Stomach smooth muscle (tissue), 2 donors: ENCODE results near the gene BNIPL.
A peak's percentile ranks its signal among the peaks of the same experiment; 100 is the strongest.

Source experiments
- H3K27ac ChIP-seq: one replicate; pipeline ENCODE4 v1.7.0; 2013; ENCODE audit warnings: mild to moderate bottlenecking, low read length, inconsistent platforms
- H3K27me3 ChIP-seq, 2 donors: one replicate each; pipeline ENCODE4 v1.7.0; 2013; ENCODE audit warnings: low read length in 2 of 2; ENCODE audit not compliant: insufficient read depth in 2 of 2, control insufficient read depth in 1 of 2
- H3K36me3 ChIP-seq, 2 donors: one replicate each; pipeline ENCODE4 v1.7.0; 2013; ENCODE audit warnings: low read length in 2 of 2; ENCODE audit not compliant: control insufficient read depth in 2 of 2, insufficient read depth in 2 of 2
- H3K4me1 ChIP-seq: one replicate; pipeline ENCODE4 v1.7.0; 2013; ENCODE audit warnings: low read length; ENCODE audit not compliant: control insufficient read depth, insufficient read depth
- H3K4me3 ChIP-seq, 2 donors: one replicate each; pipeline ENCODE4 v1.7.0; 2013; ENCODE audit warnings: low read length in 2 of 2
- H3K9ac ChIP-seq, 2 donors: one replicate each; pipeline ENCODE4 v1.7.0; 2013; ENCODE audit warnings: low read length in 2 of 2, mild to moderate bottlenecking in 1 of 2
- H3K9me3 ChIP-seq, 2 donors: one replicate each; pipeline ENCODE4 v1.7.0; 2013; ENCODE audit warnings: low read length in 2 of 2; ENCODE audit not compliant: control insufficient read depth in 2 of 2
- donor health status: healthy.
- donor health status: Pancreatic carcinoma.

BNIPL gene

GRCh38 chr1:151058692-151059091, 22.3 kb downstream of the BNIPL start:
- Histone ChIP-seq H3K27ac (peak overlapping the region; percentile 91), H3K36me3 (peaks cover 23 to 27% of the 10 kb centered on the region in 2 donors), H3K27me3 (no peaks in the 10 kb centered on the region), H3K9me3 (no peaks in the 10 kb centered on the region), H3K4me1 (peaks cover 45% of the 10 kb centered on the region), H3K9ac (peak overlapping the region; percentile 94 to 98), H3K4me3 (peak overlapping the region; percentile 97 to 98)

DNA sequence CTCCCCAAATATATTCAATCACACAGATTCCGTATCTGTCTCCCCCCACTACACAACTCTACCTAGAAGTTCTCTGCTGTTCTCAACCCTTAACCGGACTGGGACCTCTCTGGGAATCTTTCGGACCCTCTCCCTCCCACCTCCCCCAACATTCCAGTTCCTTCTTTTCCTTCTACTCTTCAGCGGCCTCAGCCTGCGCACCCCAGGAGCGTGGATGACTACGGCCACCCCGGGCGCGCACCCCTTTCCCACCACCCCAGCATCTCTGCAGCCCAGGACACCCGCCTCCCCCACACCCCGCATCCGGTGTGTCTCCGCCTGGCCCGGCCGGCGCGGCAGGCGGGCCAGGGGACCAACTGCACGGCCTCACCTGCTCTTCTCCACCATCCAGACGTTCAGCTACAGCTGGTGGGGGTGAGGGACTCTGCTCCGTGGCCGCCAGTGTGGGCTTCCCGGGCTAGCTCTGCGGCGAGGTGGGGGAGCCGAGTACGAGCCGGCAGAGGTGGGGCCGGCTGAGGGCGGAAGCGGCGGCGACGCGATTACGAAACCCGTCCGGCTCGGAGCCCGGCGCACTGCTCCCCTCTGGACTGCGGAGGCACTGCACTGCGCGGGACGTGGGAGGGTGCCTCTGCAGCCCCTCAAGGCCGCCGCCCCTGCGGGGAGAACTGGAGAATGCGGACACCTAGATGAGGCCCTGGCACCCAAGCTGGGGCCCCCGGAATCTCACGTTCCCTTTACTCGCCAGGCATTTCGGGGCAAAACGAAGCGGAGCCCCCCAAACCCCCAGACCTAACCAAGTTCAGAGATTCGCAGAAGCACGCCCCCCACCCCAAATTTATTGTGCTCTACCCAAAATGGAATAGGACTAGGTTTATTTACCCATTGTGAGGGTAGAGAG, 23.0 kb downstream of the BNIPL start, which contains the start of gene CDC42SE1:
CDC42SE1 (minus strand) TSS at position 514 of the 898 bp plus-strand sequence. CDS start 3,892 bp downstream, outside the sequence.
- H3K36me3 ChIP-seq, result peaks cover 19 to 22% of the 10 kb centered on the region in 2 donors
- peak within 1 kb of the TSS; percentile 97 to 98 for H3K4me3 ChIP-seq
- H3K4me1 ChIP-seq, result peaks cover 45% of the 10 kb centered on the region
- H3K27me3 ChIP-seq, result no peaks in the 10 kb centered on the region
- peak within 1 kb of the TSS; percentile 94 to 98 for H3K9ac ChIP-seq
- H3K27ac ChIP-seq, result peak within 1 kb of the TSS; percentile 91
- H3K9me3 ChIP-seq, result no peaks in the 10 kb centered on the region

- peaks cover 45% of the 10 kb centered on the region for H3K4me1 ChIP-seq
- peak within 1 kb of the TSS; percentile 94 to 98 for H3K9ac ChIP-seq
These were observed 23.7 kb downstream of the BNIPL start, which contains the start of gene MLLT11 for GRCh38 chr1:151060007-151060656. MLLT11 (plus strand) TSS chr1:151060397; CDS start chr1:151067225, 6,828 bp downstream.

GRCh38 chr1:151060657-151061421, 24.5 kb downstream of the BNIPL start:
- H3K9ac ChIP-seq, result peak overlapping the region; percentile 94 to 98
- peaks cover 39% of the 10 kb centered on the region for H3K4me1 ChIP-seq
- peak overlapping the region; percentile 91 for H3K27ac ChIP-seq
- no peaks in the 10 kb centered on the region for H3K27me3 ChIP-seq
- H3K36me3 ChIP-seq, result peaks cover 4 to 10% of the 10 kb centered on the region in 2 donors
- H3K4me3 ChIP-seq, result peak overlapping the region; percentile 97 to 98
- H3K9me3 ChIP-seq, result no peaks in the 10 kb centered on the region

More at GRCh38 chr1:151060007-151060656, 23.7 kb downstream of the BNIPL start, which contains the start of gene MLLT11:
- peak within 1 kb of the TSS; percentile 91 for H3K27ac ChIP-seq
- peaks cover 11 to 17% of the 10 kb centered on the region in 2 donors for H3K36me3 ChIP-seq
- H3K9me3 ChIP-seq, result no peaks in the 10 kb centered on the region
- H3K27me3 ChIP-seq, result no peaks in the 10 kb centered on the region
- peak within 1 kb of the TSS; percentile 97 to 98 for H3K4me3 ChIP-seq

- Histone ChIP-seq H3K4me1 (peaks cover 30% of the 10 kb centered on the region), H3K9ac (peak overlapping the region in 1 of 2 donors; percentile 20), H3K4me3 (no peak overlapping the region), H3K27ac (no peak overlapping the region), H3K9me3 (no peaks in the 10 kb centered on the region), H3K27me3 (no peaks in the 10 kb centered on the region), H3K36me3 (peaks cover 0 to 2% of the 10 kb centered on the region in 2 donors)
These were observed 25.3 kb downstream of the BNIPL start for GRCh38 chr1:151061704-151062103.

GRCh38 chr1:151062741-151063371, 26.5 kb downstream of the BNIPL start:
- no peak overlapping the region for H3K27ac ChIP-seq

DNA sequence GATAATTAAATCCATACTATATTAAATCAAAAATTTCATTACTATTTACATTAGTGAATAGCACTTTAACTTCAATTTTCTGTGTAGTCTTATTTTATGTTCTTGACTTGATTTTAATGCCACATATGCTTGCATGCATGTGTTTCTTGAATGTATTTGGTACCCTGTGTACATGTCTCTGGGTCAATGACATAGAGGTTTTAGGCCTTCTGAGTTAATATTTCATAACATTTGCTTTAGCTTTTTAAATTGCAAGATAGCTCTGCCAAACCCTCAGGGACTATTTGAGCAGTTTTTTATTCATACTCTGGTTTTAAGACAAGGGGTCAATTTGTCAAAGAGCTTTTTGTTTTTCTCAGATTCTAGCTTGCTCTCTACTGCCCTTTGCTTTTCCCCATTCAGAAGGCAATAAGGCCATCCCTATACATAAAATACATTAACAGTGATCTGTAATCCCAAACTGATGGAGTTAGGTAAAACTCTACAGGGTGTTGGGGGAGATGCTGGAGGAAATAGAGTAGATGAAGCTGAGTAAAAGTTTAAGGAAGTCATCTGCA, 28.8 kb downstream of the BNIPL start:
- H3K4me1 ChIP-seq, result peaks cover 11% of the 10 kb centered on the region
- H3K36me3 ChIP-seq, result no peaks in the 10 kb centered on the region
- H3K27ac ChIP-seq, result no peak overlapping the region
- no peak overlapping the region for H3K4me3 ChIP-seq
- H3K27me3 ChIP-seq, result no peaks in the 10 kb centered on the region
- no peak overlapping the region for H3K9ac ChIP-seq
- H3K9me3 ChIP-seq, result no peaks in the 10 kb centered on the region

More at GRCh38 chr1:151062741-151063371, 26.5 kb downstream of the BNIPL start:
- Histone ChIP-seq H3K9ac (no peak overlapping the region), H3K9me3 (no peaks in the 10 kb centered on the region), H3K4me3 (no peak overlapping the region), H3K27me3 (no peaks in the 10 kb centered on the region), H3K4me1 (peaks cover 21% of the 10 kb centered on the region), H3K36me3 (no peaks in the 10 kb centered on the region)

- H3K4me1 ChIP-seq, result peaks cover 12% of the 10 kb centered on the region
- no peak overlapping the region for H3K27ac ChIP-seq
- H3K27me3 ChIP-seq, result no peaks in the 10 kb centered on the region
- H3K36me3 ChIP-seq, result no peaks in the 10 kb centered on the region
- no peak overlapping the region for H3K4me3 ChIP-seq
- no peak overlapping the region for H3K9ac ChIP-seq
- no peaks in the 10 kb centered on the region for H3K9me3 ChIP-seq
These were observed 30.8 kb downstream of the BNIPL start for GRCh38 chr1:151067185-151067584.

DNA sequence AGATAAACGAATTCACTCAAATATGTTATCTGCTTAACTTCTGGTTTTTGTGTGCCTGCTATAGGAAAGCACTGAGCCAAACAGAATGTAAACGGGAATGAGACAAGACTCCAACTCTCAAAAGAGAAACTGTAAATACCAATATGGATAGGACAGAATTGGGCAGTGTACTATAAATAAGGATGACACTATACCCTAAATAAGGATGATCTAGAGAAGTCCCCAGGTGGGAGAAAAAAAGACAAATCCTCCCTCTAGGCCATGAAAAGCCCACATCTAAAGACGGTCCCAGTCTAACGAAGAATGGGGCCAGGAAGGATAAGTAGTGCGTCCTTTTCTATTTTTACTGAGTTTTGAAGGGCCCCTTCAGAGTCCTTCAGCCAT, 32.7 kb downstream of the BNIPL start:
- Histone ChIP-seq H3K9ac (no peak overlapping the region), H3K9me3 (no peaks in the 10 kb centered on the region), H3K4me1 (peaks cover 12% of the 10 kb centered on the region), H3K27ac (peak overlapping the region; percentile 100), H3K27me3 (no peaks in the 10 kb centered on the region), H3K36me3 (peaks cover 0 to 3% of the 10 kb centered on the region in 2 donors), H3K4me3 (no peak overlapping the region)
